Stomach (tissue), 9 donors: ENCODE results near the gene CDK19. TPM values are rescaled to one million over a fixed set of nuclear protein-coding genes. Genes with fewer than 3 reads are reported as not detected.

Experiments
- DNase-seq, 2 donors: peaks; one replicate each; pipeline versions ENCODE4 v3.0.0 to v3.0.0-alpha.2; 2013 to 2019
- H3K27ac ChIP-seq, 5 donors: fragments of 200-600 bp in 4 of 5; sonication (generic) in 4 of 5; one replicate each; pipeline ENCODE4 v1.5.1; 2013 to 2019; ENCODE audit warnings: mild to moderate bottlenecking in 1 of 5, moderate library complexity in 1 of 5
- H3K27me3 ChIP-seq, 3 donors: fragments of 200-600 bp; sonication (generic); one replicate each; pipeline ENCODE4 v1.5.1; 2017 to 2019; ENCODE audit warnings: mixed run types in 1 of 3
- H3K36me3 ChIP-seq, 4 donors: fragments of 200-600 bp; sonication (generic); 1 replicate in 3 of 4; 2 replicates in 1 of 4; pipeline ENCODE4 v1.5.1; 2016 to 2019
- H3K4me1 ChIP-seq, 4 donors: fragments of 200-600 bp; sonication (generic); one replicate each; pipeline ENCODE4 v1.5.1; 2016 to 2019
- H3K4me3 ChIP-seq, 4 donors: fragments of 200-600 bp; sonication (generic) in 3 of 4; one replicate each; pipeline ENCODE4 v1.5.1; 2016 to 2019; ENCODE audit warnings: mild to moderate bottlenecking in 1 of 4
- H3K9me3 ChIP-seq, 4 donors: fragments of 200-600 bp; sonication (generic); one replicate each; pipeline ENCODE4 v1.5.1; 2016 to 2019
- CTCF ChIP-seq, 7 experiments: fragments of 450-650 bp in 4 of 7; fragments of 200-600 bp in 3 of 7; sonication (generic) in 3 of 7; IDR thresholded peaks; one replicate each; pipeline ENCODE4 v1.5.1; 2016 to 2019; ENCODE audit warnings: antibody characterized with exemption in 7 of 7, control low read depth in 2 of 7, mild to moderate bottlenecking in 1 of 7
- EP300 ChIP-seq: sonication (generic); formaldehyde crosslinking; IDR thresholded peaks from one replicate; pipeline ENCODE4 v1.6.1; 2017; ENCODE audit warnings: antibody characterized with exemption
- POLR2A ChIP-seq, 4 donors: fragments of 450-650 bp; IDR thresholded peaks; one replicate each; pipeline ENCODE4 v1.6.1; 2016; ENCODE audit warnings: antibody characterized with exemption in 4 of 4, control low read depth in 2 of 4, mild to moderate bottlenecking in 1 of 4, moderate library complexity in 1 of 4
- POLR2AphosphoS5 ChIP-seq, 3 donors: sonication (generic); formaldehyde crosslinking; IDR thresholded peaks; one replicate each; pipeline ENCODE4 v1.6.1; 2016; ENCODE audit warnings: antibody characterized with exemption in 3 of 3
- WGBS, 5 donors: extraction: QIAGEN DNeasy Blood & Tissue Kit in 3 of 5; methylation state at CpG; one replicate each; pipeline versions ENCODE4 v1.1.5 to v1.1.7; 2013 to 2018; 5-methylcytosine and 5-hydroxymethylcytosine counted together
- intact Hi-C: fragments of 100-400 bp; cut with DNase I; formaldehyde crosslinking; loops from one replicate; pipeline ENCODE4 v1.15.1; 2023; ENCODE audit warnings: low total_unique reads
- polyA plus RNA-seq, 3 donors: library from polyadenylated mRNA; stranded (reverse); fragments of 200-250 nt; gene quantifications; one replicate each; pipeline ENCODE4 v1.2.3, GENCODE V29; 2013
- total RNA-seq, 5 donors: library from RNA; depleted of rRNA; stranded (reverse); fragments of >200 nt; gene quantifications; one replicate each; pipeline versions ENCODE4 v1.1.0 to v1.2.3, GENCODE V29; 2014 to 2016
- donor health status: healthy with polysubstance abuse.
- donor health status: Bipolar disorder and iron deficiency.
- donor health status: healthy.

CDK19 gene
- total and polyA plus RNA-seq, 8 donors, result 5.4 to 23.5 (median 7.5) TPM

- peak in 1 of 2 donors; percentile 59 for DNase-seq
- Histone ChIP-seq H3K27ac (peak overlapping the region in 1 of 5 donors; percentile 41), H3K27me3 (no peaks in the 10 kb centered on the region), H3K36me3 (peaks cover 22 to 62% (median 53%) of the 10 kb centered on the region in 4 donors), H3K9me3 (no peaks in the 10 kb centered on the region), H3K4me1 (peaks cover 4 to 19% (median 10%) of the 10 kb centered on the region in 4 donors), H3K4me3 (no peak overlapping the region)
- TF ChIP-seq CTCF (IDR thresholded peaks at IDR 0.05) (peak in 1 of 7 experiments; percentile 43), POLR2AphosphoS5 (IDR thresholded peaks at IDR 0.05) (no peak)
- intact Hi-C loops, result no loop called here
- WGBS, 5 donors, result 31 to 46% (median 34%) methylated on average over 3 of the region's 3 CpGs
Measured at GRCh38 chr6:110618591-110619267, 196.5 kb downstream of the CDK19 start.

GRCh38 chr6:110617057-110617456 is 198.2 kb downstream of the CDK19 start:
- DNase-seq, result no peak
- no peak for TF ChIP-seq CTCF (IDR thresholded peaks at IDR 0.05)
- no peak for TF ChIP-seq POLR2AphosphoS5 (IDR thresholded peaks at IDR 0.05)
- TF ChIP-seq EP300, result no peak
- TF ChIP-seq POLR2A (IDR thresholded peaks at IDR 0.05), result no peak
- WGBS, 5 donors, result 79 to 90% (median 83%) methylated on average over 1 of the region's 1 CpG
- Histone ChIP-seq H3K4me3 (no peak overlapping the region), H3K27me3 (no peaks in the 10 kb centered on the region), H3K9me3 (no peaks in the 10 kb centered on the region), H3K27ac (no peak overlapping the region), H3K36me3 (peaks cover 15 to 62% (median 52%) of the 10 kb centered on the region in 4 donors), H3K4me1 (peaks cover 4 to 19% (median 10%) of the 10 kb centered on the region in 4 donors)
- intact Hi-C loops, result no loop called here

- H3K4me3 ChIP-seq, result no peak overlapping the region
- DNase-seq, result no peak
- WGBS, 5 donors, result 70 to 88% (median 80%) methylated on average over 1 of the region's 1 CpG
- TF ChIP-seq EP300, result no peak
- no peak for TF ChIP-seq CTCF (IDR thresholded peaks at IDR 0.05)
- TF ChIP-seq POLR2A (IDR thresholded peaks at IDR 0.05), result no peak
- no peak for TF ChIP-seq POLR2AphosphoS5 (IDR thresholded peaks at IDR 0.05)
- H3K27me3 ChIP-seq, result no peaks in the 10 kb centered on the region
- no peak overlapping the region for H3K27ac ChIP-seq
- no peaks in the 10 kb centered on the region for H3K9me3 ChIP-seq
- H3K36me3 ChIP-seq, result peaks cover 10 to 59% (median 44%) of the 10 kb centered on the region in 4 donors
- H3K4me1 ChIP-seq, result peaks cover 4 to 19% (median 10%) of the 10 kb centered on the region in 4 donors
- intact Hi-C loops, result no loop called here
Measured at GRCh38 chr6:110615722-110616121, 199.5 kb downstream of the CDK19 start.

- H3K4me1 ChIP-seq, result peaks cover under 1 to 12% (median 6%) of the 10 kb centered on the region in 4 donors
- H3K9me3 ChIP-seq, result no peaks in the 10 kb centered on the region
- 62 to 75% (median 69%) methylated on average over 5 of the region's 5 CpGs for WGBS, 5 donors
Measured at GRCh38 chr6:110614586-110614985, 200.7 kb downstream of the CDK19 start.

More at GRCh38 chr6:110614586-110614985, 200.7 kb downstream of the CDK19 start:
- TF ChIP-seq POLR2AphosphoS5 (IDR thresholded peaks at IDR 0.05) (no peak), POLR2A (IDR thresholded peaks at IDR 0.05) (no peak), EP300 (no peak), CTCF (IDR thresholded peaks at IDR 0.05) (no peak)
- Histone ChIP-seq H3K36me3 (peaks cover 6 to 53% (median 37%) of the 10 kb centered on the region in 4 donors), H3K27ac (no peak overlapping the region), H3K4me3 (no peak overlapping the region), H3K27me3 (no peaks in the 10 kb centered on the region)
- no peak for DNase-seq
- intact Hi-C loops, result no loop called here
